Trophoblast cell (in vitro differentiated cells and primary cell): ENCODE data around the gene FGF22.

ENCODE experiments used
- DNase-seq, 2 donors: peaks; one replicate each; pipeline ENCODE4 v3.0.0-alpha.2; 2016
- H2AFZ ChIP-seq: 2 replicates; pipeline ENCODE4 v1.6.1; 2013; ENCODE audit warnings: low read length, moderate library complexity, mild to moderate bottlenecking; ENCODE audit not compliant: insufficient read depth, poor library complexity
- H2AK5ac ChIP-seq: 2 replicates; pipeline ENCODE4 v1.6.1; 2013; ENCODE audit warnings: mild to moderate bottlenecking, low read length
- H2BK120ac ChIP-seq: 2 replicates; pipeline ENCODE4 v1.6.1; 2013; ENCODE audit warnings: low read length, mild to moderate bottlenecking, moderate library complexity; ENCODE audit not compliant: insufficient read depth, poor library complexity
- H2BK12ac ChIP-seq: 2 replicates; pipeline ENCODE4 v1.6.1; 2013; ENCODE audit warnings: mild to moderate bottlenecking, low read length, moderate library complexity
- H2BK5ac ChIP-seq: 2 replicates; pipeline ENCODE4 v1.6.1; 2013; ENCODE audit warnings: low read length, low read depth, moderate library complexity, mild to moderate bottlenecking; ENCODE audit not compliant: poor library complexity
- H3K14ac ChIP-seq: 2 replicates; pipeline ENCODE4 v1.6.1; 2013; ENCODE audit warnings: mild to moderate bottlenecking, low read length
- H3K18ac ChIP-seq: 2 replicates; pipeline ENCODE4 v1.6.1; 2013; ENCODE audit warnings: mild to moderate bottlenecking, low read length
- H3K23ac ChIP-seq: 2 replicates; pipeline ENCODE4 v1.6.1; 2013; ENCODE audit warnings: low read length
- H3K27ac ChIP-seq: 2 replicates; pipeline ENCODE4 v1.5.1; 2013; ENCODE audit warnings: low read depth, mild to moderate bottlenecking, inconsistent platforms, low read length, moderate library complexity
- H3K27me3 ChIP-seq: 2 replicates; pipeline ENCODE4 v1.6.1; 2013; ENCODE audit warnings: inconsistent platforms, mild to moderate bottlenecking, low read length, moderate library complexity; ENCODE audit not compliant: insufficient read depth
- H3K36me3 ChIP-seq, 2 experiments: 1 replicate in 1 of 2; 2 replicates in 1 of 2; pipeline ENCODE4 v1.6.1; 2013; ENCODE audit warnings: low read length in 2 of 2, mild to moderate bottlenecking in 2 of 2, moderate library complexity in 1 of 2; ENCODE audit not compliant: insufficient read depth in 2 of 2, control insufficient read depth in 1 of 2
- H3K4ac ChIP-seq: 2 replicates; pipeline ENCODE4 v1.6.1; 2013; ENCODE audit warnings: low read depth, mild to moderate bottlenecking, low read length, moderate library complexity
- H3K4me1 ChIP-seq, 2 experiments: 1 replicate in 1 of 2; 2 replicates in 1 of 2; pipeline ENCODE4 v1.6.1; 2013; ENCODE audit warnings: low read length in 2 of 2, mild to moderate bottlenecking in 2 of 2, moderate library complexity in 1 of 2; ENCODE audit not compliant: insufficient read depth in 2 of 2, control insufficient read depth in 1 of 2
- H3K4me2 ChIP-seq: 2 replicates; pipeline ENCODE4 v1.6.1; 2013; ENCODE audit warnings: inconsistent platforms, mild to moderate bottlenecking, low read length, moderate library complexity
- H3K4me3 ChIP-seq: 2 replicates; pipeline ENCODE4 v1.5.1; 2013; ENCODE audit warnings: mild to moderate bottlenecking, low read depth, low read length, inconsistent platforms
- H3K79me1 ChIP-seq: one replicate; pipeline ENCODE4 v1.6.1; 2013; ENCODE audit warnings: low read length
- H3K79me2 ChIP-seq: 2 replicates; pipeline ENCODE4 v1.6.1; 2013; ENCODE audit warnings: low read length, mild to moderate bottlenecking; ENCODE audit not compliant: control insufficient read depth, insufficient read depth, poor library complexity
- H3K9ac ChIP-seq: 2 replicates; pipeline ENCODE4 v1.6.1; 2013; ENCODE audit warnings: mild to moderate bottlenecking, low read length
- H3K9me3 ChIP-seq: 2 replicates; pipeline ENCODE4 v1.6.1; 2013; ENCODE audit warnings: low read depth, mild to moderate bottlenecking, control low read depth, inconsistent platforms, low read length; ENCODE audit not compliant: insufficient read depth
- H4K12ac ChIP-seq: 2 replicates; pipeline ENCODE4 v1.6.1; 2013; ENCODE audit warnings: low read depth, mild to moderate bottlenecking, low read length, moderate library complexity
- H4K8ac ChIP-seq: 2 replicates; pipeline ENCODE4 v1.6.1; 2013; ENCODE audit warnings: low read depth, mild to moderate bottlenecking, low read length, moderate library complexity
- H4K91ac ChIP-seq: one replicate; pipeline ENCODE4 v1.6.1; 2013; ENCODE audit warnings: low read depth, mild to moderate bottlenecking, low read length, moderate library complexity
- WGBS: extraction: QIAGEN DNeasy Blood & Tissue Kit; methylation state at CpG from one replicate; pipeline ENCODE4 v1.1.7; 2013; ENCODE audit warnings: missing lambda C conversion rate; ENCODE audit not compliant: insufficient read length, insufficient coverage; ENCODE audit errors: extremely low coverage; 5-methylcytosine and 5-hydroxymethylcytosine counted together

Gene FGF22

DNA sequence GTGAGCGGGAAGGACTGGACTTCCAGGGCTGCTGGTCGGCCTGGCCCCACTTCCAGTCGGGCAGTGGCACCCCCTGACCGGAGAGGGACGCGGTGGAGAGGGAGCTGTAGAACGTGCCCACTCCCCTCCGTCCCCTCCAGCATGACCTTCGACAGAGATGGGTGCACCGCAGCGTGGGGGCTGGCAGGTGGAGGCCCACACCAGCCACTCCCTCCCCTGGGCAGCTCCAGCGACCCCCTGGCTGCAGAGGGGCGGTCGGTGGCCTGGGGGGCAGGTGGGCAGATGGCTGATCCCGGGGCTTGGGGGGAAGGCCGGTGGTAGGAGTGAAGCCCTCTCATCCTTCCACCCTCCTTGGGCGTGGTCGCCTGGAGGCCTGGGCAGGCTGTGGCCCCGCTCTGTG lies 47.6 kb upstream of the FGF22 start:
- Histone ChIP-seq H2AK5ac (no peak overlapping the region), H4K91ac (no peak overlapping the region), H4K8ac (no peak overlapping the region), H3K36me3 (no peaks in the 10 kb centered on the region), H3K23ac (no peak overlapping the region), H4K12ac (no peak overlapping the region), H3K4me3 (no peak overlapping the region), H3K4me2 (no peak overlapping the region), H2BK5ac (no peak overlapping the region), H3K9ac (no peak overlapping the region), H2BK12ac (no peak overlapping the region), H3K79me2 (no peaks in the 10 kb centered on the region), H3K14ac (no peak overlapping the region), H2BK120ac (no peak overlapping the region), H3K27me3 (peaks cover 29% of the 10 kb centered on the region), H3K79me1 (no peaks in the 10 kb centered on the region), H3K4me1 (peaks cover 0 to 2% of the 10 kb centered on the region in 2 experiments), H3K9me3 (peaks cover 9% of the 10 kb centered on the region), H2AFZ (no peak overlapping the region), H3K4ac (no peak overlapping the region), H3K27ac (no peak overlapping the region), H3K18ac (no peak overlapping the region)
- no CpG with 5 or more reads among the region's 19 CpGs for WGBS
- DNase-seq, result no peak

DNA sequence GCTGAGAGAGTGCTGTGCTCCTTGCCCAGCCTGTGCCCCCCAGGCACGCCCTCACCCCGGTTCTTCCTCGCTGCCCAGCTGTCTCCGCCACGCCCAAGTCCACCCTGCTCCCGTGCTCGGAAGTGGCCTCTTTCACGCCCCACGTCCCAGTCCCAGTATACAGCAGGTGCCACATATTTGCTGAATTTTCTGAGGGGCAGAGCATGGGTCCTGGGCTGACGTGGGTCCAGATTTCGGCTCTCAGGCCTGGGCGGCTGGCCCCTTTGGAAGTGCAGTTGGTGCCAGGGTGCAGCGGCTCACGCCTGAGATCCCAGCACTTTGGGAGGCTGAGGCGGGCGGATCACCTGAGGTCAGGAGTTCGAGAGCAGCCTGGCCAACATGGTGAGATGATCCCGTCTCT lies 46.6 kb upstream of the FGF22 start:
- Histone ChIP-seq H4K91ac (no peak overlapping the region), H3K18ac (no peak overlapping the region), H4K8ac (no peak overlapping the region), H3K4me2 (no peak overlapping the region), H2AFZ (no peak overlapping the region), H3K27me3 (peaks cover 27% of the 10 kb centered on the region), H3K23ac (no peak overlapping the region), H2BK12ac (no peak overlapping the region), H3K4me3 (no peak overlapping the region), H3K14ac (no peak overlapping the region), H3K4ac (no peak overlapping the region), H3K9ac (no peak overlapping the region), H3K4me1 (peaks cover 0 to 2% of the 10 kb centered on the region in 2 experiments), H3K79me2 (no peaks in the 10 kb centered on the region), H3K27ac (no peak overlapping the region), H3K79me1 (no peaks in the 10 kb centered on the region), H4K12ac (no peak overlapping the region), H2BK120ac (no peak overlapping the region), H3K9me3 (peaks cover 9% of the 10 kb centered on the region), H3K36me3 (no peaks in the 10 kb centered on the region), H2AK5ac (no peak overlapping the region), H2BK5ac (no peak overlapping the region)
- no peak for DNase-seq
- WGBS, result no CpG with 5 or more reads among the region's 18 CpGs

DNA sequence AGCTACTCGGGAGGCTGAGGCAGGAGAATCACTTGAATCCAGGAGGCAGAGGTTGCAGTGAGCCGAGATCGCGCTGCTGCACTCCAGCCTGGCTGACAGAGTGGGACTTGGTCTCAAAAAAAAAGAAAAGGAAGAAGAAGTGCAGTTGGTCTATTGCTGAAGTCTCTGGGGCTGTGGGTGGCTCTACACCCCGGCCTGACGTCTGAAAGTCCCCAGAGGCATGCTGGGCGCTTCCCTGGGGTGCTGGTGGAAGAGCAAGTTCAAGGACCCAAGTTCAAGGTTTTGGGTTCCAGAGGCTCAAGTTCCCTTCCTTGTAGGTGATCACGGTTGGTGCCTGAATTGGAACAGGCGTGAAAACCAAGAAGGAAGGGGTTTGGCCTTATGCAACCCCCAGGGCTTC lies 46.2 kb upstream of the FGF22 start:
- no peaks in the 10 kb centered on the region for H3K79me1 ChIP-seq
- WGBS, result no CpG with 5 or more reads among the region's 9 CpGs

DNA sequence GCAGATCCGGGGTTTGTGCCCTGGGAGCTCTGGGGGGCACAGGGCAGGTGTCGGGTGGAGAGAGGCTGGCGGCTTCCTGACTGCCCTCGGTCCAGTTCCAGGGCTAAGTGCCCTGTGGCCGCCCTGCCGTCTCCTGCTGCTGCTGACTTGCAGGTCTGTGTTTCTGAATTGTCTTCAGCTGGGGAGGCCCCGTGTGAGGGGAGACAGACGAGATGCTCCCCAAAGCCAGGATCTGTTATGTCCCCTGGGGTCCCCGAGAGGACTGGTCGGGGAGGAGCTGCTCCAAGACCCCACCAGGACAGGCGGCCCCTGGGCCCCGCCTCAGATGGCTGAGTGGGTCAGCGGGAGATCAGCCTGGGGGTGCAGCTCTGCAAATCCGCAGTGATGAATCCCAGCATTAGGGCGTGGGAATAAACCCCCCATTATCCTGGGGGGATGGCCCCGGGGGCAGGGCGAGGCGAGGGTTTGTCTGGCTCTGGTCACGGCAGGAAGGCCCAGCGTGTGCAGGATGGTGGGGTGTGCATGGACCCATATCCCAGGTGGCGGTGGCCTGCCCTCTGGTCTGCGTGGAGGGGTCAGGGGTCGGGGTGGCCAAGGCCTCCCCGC lies 45.3 kb upstream of the FGF22 start:
- no peak overlapping the region for H3K27ac ChIP-seq
- peaks cover 16% of the 10 kb centered on the region for H3K27me3 ChIP-seq
- H3K14ac ChIP-seq, result no peak overlapping the region
- no peak overlapping the region for H2AFZ ChIP-seq
- H3K4ac ChIP-seq, result no peak overlapping the region
- H3K9ac ChIP-seq, result no peak overlapping the region
- peaks cover 5% of the 10 kb centered on the region for H3K9me3 ChIP-seq
- H3K23ac ChIP-seq, result no peak overlapping the region
- no peak overlapping the region for H4K12ac ChIP-seq
- H3K36me3 ChIP-seq, result no peaks in the 10 kb centered on the region
- H3K79me2 ChIP-seq, result no peaks in the 10 kb centered on the region
- H2BK5ac ChIP-seq, result no peak overlapping the region
- no peaks in the 10 kb centered on the region for H3K79me1 ChIP-seq
- H3K4me3 ChIP-seq, result no peak overlapping the region
- H2AK5ac ChIP-seq, result no peak overlapping the region
- H2BK120ac ChIP-seq, result no peak overlapping the region
- no peak for DNase-seq
- H2BK12ac ChIP-seq, result no peak overlapping the region
- no peak overlapping the region for H3K4me2 ChIP-seq
- H3K18ac ChIP-seq, result no peak overlapping the region
- no peak overlapping the region for H4K8ac ChIP-seq
- peaks cover 0 to 1% of the 10 kb centered on the region in 2 experiments for H3K4me1 ChIP-seq
- no peak overlapping the region for H4K91ac ChIP-seq
- no CpG with 5 or more reads among the region's 24 CpGs for WGBS

More for the DNA sequence above, 46.2 kb upstream of the FGF22 start:
- H3K14ac ChIP-seq, result no peak overlapping the region
- no peak overlapping the region for H3K23ac ChIP-seq
- no peak overlapping the region for H3K4me3 ChIP-seq
- no peak overlapping the region for H3K27ac ChIP-seq
- H3K27me3 ChIP-seq, result peaks cover 23% of the 10 kb centered on the region
- H2BK120ac ChIP-seq, result no peak overlapping the region
- H4K91ac ChIP-seq, result no peak overlapping the region
- peaks cover 9% of the 10 kb centered on the region for H3K9me3 ChIP-seq
- no peak overlapping the region for H4K12ac ChIP-seq
- no peak overlapping the region for H3K18ac ChIP-seq
- no peak overlapping the region for H3K4ac ChIP-seq
- no peaks in the 10 kb centered on the region for H3K36me3 ChIP-seq
- H2BK12ac ChIP-seq, result no peak overlapping the region
- H4K8ac ChIP-seq, result no peak overlapping the region
- H3K9ac ChIP-seq, result no peak overlapping the region
- no peak overlapping the region for H3K4me2 ChIP-seq
- H2AFZ ChIP-seq, result no peak overlapping the region
- H2AK5ac ChIP-seq, result no peak overlapping the region
- no peak for DNase-seq
- no peaks in the 10 kb centered on the region for H3K79me2 ChIP-seq
- H3K4me1 ChIP-seq, result peaks cover 0 to 2% of the 10 kb centered on the region in 2 experiments
- no peak overlapping the region for H2BK5ac ChIP-seq
